HG03196 (cell line): ENCODE measurements around the gene PKP1.

Experiments
- ATAC-seq: cut with Tn5 transposase; IDR thresholded peaks from one replicate; pipeline ENCODE4 v1.9.1; 2021; ENCODE audit not compliant: unreplicated experiment

Gene PKP1

DNA sequence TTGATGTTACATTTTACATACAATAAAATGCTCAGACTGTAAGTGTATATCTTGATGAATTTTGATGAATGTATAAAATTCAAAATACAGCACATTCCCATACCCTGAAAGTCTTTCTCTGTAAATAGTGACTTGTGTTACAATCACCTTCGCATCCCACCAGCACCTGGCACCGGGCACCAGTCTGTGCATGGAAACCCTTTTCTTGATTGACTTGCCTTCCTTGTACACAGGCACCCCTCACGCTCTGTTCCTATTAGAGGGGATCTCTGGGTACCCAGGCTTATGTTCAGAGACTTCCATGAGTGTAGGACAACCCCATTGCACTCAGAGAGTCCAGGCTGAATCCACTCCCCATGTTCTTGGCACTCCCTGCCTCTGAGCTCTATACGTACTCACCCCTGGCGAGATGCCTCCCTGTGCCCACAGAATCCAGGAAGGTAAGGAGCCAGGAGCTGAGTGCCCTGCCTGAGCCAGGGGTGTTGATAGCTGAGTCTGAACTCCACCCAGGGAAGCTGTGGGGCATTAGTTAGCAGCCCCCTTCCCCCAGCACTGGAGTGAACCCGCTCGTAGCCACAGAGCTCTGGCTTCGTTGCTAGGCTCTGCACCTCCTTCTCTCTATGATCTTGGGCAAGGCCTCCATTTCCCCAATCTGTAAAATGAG is 22.5 kb upstream of the PKP1 start:
- no peak for ATAC-seq

- no peak for ATAC-seq
Observed at GRCh38 chr1:201261771-201262547, 21.3 kb upstream of the PKP1 start.

DNA sequence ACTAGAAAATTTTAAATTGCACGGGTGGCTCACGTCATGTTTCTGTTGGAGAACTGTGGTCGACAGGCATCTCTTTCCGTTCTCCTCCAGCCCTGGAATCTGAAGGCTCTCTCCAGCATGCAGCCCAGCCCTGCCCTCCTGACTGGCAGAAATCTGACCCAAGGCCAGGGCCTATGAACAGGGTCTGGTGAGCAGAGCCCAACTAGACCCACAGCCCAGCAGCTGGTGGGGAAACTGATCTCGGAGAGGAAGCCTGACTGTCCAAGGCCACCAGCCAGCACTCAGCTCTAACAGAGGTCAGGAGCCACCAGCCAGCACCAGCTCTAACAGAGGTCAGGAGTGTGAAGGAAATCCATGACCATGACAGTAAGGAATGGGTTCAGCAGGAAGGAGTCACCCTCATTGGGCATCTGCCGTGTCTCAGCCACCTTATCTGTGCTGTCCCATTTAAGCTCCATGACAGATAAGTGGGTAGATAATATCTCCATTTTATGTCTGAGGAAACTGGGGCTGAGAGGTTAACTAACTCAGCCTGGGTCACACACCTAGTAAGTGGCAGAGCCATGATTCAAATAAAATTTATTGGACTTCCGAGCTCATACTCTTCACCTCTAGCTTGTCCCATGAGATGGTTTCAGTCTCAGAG is 20.2 kb upstream of the PKP1 start:
- ATAC-seq, result no peak

GRCh38 chr1:201264072-201264471 is 19.2 kb upstream of the PKP1 start:
- ATAC-seq, result no peak

- no peak for ATAC-seq
Observed at GRCh38 chr1:201264554-201264953, 18.8 kb upstream of the PKP1 start.

DNA sequence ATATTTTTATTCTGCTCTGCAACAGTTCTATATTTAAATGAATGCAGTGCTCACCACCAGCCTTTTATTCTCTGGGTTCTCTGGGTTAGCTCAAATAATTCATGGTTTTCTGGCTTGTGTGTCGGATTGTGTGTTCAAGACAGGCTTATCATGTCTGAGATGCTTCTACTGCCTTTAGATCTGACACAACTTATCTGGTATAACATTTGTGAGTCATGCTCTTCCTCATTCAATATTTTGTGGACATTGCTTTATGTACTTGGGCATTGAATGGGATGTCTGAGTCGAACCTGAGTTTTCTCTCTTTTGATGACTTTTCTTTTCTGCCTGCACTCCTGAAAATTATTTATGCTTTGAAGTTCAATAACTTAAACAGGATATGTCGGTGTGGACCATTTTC is 17.6 kb upstream of the PKP1 start:
- ATAC-seq, result no peak

DNA sequence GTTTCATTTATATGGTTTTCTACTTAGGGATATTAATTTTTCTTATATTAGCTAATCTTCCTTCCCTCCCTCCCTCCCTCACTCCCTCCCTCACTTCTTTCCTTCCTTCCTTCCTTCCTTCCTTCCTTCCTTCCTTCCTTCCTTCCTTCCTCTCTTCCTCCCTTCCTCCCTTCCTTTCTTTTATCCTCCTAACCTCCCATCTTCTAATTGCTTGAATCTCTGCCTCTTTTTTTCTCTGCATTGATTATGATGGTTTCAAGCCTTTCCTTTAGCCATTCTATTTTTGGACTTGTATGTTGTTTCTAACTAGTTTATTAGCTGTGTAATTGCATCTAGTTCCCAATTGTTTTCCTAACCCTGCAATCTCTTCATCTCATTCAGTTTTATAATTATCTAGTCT is 17.0 kb upstream of the PKP1 start:
- ATAC-seq, result no peak

- no peak for ATAC-seq
Observed at GRCh38 chr1:201266774-201267173, 16.5 kb upstream of the PKP1 start.

DNA sequence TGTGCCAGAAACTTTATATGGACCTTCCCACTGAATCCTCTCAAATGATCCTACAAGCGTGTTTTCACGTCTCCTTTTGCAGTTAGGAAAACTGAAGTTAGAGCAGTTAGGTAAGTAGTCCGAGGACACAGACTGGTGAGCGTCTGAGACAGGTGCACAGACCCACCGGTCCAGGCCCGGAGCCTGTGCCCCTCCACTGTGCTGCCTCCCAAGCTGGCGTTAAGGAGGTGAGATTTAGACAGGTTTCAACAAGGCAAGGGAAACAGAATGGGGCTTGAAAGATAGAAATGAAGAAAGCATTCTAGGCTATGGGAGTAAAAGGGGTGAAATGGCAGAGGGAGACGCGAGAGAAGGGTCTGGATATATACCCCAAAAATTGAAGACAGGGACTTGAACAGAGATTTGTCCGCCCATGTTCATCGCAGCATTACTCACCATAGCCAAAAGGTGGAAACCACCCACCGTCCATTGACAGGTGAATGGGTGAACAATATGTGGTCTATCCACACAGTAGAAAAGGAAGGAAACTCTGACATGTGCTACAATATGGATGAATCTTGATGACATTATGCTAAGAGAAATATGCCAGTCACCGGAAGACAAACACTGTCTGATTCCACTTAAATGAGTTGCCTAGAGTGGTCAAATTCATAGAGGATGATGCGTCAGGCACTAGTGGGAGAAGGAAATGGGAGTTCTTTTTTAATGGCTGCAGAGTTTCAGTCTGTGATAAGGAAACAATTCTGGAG is 15.7 kb upstream of the PKP1 start:
- ATAC-seq, result no peak

DNA sequence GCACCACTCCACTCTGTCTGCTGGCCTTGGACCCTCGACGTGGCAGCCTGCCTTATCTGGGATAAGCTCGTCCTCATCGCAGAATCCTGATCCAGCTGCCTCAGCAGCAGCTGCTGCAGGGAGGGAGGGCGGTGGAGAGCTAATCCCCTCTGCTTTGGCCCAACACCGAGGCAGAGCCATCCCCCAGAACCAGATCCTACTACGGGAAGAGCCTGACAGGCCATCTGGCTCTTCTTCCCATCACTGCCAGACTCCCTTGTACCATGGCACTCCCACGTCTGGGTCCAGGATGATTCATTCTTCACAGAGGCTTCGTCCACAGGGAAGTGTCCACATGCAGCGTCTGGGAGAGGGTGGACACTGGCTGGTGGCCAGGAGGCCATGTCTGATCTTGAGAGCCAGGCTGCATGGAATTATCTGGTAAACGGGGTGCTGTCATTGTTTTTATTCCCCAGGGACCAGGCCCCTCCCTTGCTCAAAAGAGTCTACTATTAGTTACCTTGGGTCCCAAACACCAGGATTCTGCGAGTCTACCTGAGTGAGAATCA is 14.6 kb upstream of the PKP1 start:
- ATAC-seq, result no peak

DNA sequence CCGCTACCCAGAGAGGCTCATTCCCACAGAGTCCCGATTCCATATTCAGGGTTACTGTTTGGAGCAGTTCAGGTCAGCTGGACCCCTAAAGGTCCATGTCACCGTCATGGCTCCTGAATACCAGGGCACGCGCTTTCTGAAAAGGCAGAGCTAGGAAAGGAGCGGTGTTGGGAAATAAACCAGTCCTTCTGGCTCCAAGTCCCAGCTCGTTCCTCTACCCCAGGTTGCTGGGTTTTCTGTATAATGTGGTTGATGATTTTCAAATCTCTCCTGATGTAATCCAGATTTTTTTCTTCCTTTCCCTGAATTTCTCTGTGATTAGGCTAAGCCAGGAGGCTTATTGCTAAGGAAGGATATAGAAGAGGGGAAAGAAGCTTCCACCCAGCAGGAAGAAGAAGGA is 14.0 kb upstream of the PKP1 start:
- no peak for ATAC-seq

DNA sequence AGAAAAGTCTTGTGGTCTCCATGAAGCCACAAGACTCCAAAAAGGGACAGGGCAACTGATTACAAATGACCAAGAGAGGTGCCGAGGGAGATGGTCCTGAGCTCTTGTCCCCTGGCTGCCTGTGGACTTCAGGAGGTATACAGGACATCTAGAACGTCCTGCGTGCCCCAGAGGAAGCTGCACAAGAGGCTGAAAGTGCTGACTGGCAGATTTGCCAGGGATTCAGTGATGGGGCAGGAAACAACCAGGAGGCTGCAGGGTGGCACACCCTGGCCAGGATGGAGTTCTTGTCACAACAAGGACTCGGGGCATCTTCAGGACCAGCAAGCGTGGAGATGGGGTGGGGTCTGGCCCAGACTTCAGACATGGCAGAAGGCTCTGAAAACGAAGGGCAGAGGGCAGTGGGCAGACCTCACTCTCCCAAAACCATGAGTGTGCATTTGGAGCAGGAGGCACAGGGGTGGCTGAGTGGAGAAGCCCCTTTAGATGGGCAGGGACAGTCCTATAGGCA is 13.4 kb upstream of the PKP1 start:
- no peak for ATAC-seq

- ATAC-seq, result no peak
Observed at GRCh38 chr1:201270616-201271390, 12.5 kb upstream of the PKP1 start.

DNA sequence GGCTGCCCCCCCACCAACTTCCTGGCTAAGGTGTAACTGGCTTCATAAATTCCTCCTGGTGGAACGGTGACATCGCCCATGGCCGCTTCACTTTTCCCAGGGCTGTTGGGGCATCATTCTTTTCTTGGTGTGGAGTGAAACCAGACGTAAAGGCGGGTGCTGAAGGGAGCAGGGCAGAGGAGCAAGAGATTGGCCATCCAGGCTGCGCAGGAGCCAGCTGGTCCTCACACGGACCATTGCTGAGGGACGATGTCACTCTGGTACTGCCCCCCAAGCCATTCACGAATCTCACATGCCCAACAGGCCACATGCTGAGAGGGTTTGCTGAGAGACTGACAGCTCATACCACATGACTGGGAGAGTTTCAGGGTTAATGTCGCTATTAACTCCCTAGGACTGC is 10.5 kb upstream of the PKP1 start:
- no peak for ATAC-seq

DNA sequence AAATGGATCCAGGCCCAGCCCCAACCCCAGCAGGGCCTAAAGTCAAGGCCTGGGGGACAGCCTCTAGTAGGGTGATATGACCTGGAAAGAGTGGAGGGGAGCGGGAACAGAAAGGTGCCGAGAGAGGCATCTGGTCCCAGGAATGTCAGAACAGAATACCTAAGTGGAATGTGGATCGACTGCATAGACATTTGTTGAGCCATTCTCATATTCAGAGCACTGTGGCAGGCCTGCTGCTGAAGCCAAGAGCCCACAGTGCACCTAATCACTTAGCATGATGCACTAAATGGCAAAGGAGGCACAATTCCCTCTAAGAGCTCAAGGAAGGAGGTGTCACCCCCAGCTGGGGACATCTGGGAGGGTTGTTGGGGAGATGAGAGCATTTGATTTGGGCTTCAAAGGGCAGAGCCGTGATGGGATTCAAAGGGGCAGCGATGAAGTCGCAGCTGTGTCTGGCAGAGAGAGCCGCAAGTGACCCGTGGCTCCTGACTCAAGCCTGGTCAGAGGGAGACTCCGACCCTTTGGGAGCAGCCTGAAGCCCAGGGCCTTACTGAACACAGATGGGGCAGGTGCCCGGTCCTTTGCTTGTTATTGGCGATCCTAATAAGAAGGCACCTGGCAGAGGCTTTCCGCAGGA is 8.6 kb upstream of the PKP1 start:
- no peak for ATAC-seq

GRCh38 chr1:201275253-201275666 is 8.0 kb upstream of the PKP1 start:
- no peak for ATAC-seq

- no peak for ATAC-seq
Observed at GRCh38 chr1:201276891-201277290, 6.4 kb upstream of the PKP1 start.

GRCh38 chr1:201277441-201277840 is 5.9 kb upstream of the PKP1 start:
- ATAC-seq, result no peak

- ATAC-seq, result no peak
Observed at GRCh38 chr1:201279313-201279712, 4.0 kb upstream of the PKP1 start.

- no peak for ATAC-seq
Observed at GRCh38 chr1:201280884-201281283, 2.4 kb upstream of the PKP1 start.
